H1 (cell line): ENCODE results near the gene KLF13. TPM values are rescaled to one million over a fixed set of nuclear protein-coding genes. Genes with fewer than 3 reads are reported as not detected.

ENCODE experiments used
- CTCF ChIA-PET: fragments of 300-600 bp; sonication (Branson Sonifier 250); formaldehyde crosslinking; loops from one replicate; lab custom pipeline; 2021; ENCODE audit not compliant: partially characterized antibody; lab: Charles Lee
- POLR2A ChIA-PET: fragments of 300-600 bp; sonication (Branson Sonifier 250); formaldehyde crosslinking; loops from one replicate; lab custom pipeline; 2021; ENCODE audit warnings: inconsistent platforms; ENCODE audit not compliant: partially characterized antibody; lab: Charles Lee
- DNase-seq, 2 experiments: peaks; one replicate each; pipeline versions ENCODE4 v3.0.0 to v3.0.0-alpha.2; 2010 to 2022; ENCODE audit warnings: low spot score in 2 of 2, low read depth in 1 of 2, mixed read lengths in 1 of 2
- FAIRE-seq: peaks from 2 replicates; lab custom pipeline; 2011; peaks lifted over from hg19 to GRCh38; lab: Jason Lieb, UNC
- H2AFZ ChIP-seq: 2 replicates; pipeline ENCODE4 v1.8.1; 2012; ENCODE audit warnings: low read length, inconsistent platforms
- H2AK5ac ChIP-seq: 2 replicates; pipeline ENCODE4 v1.6.1; 2013; ENCODE audit warnings: low read depth, low read length
- H2BK120ac ChIP-seq: replicated peaks from 2 replicates; pipeline ENCODE3; 2013; ENCODE audit warnings: low read depth, low read length, inconsistent platforms
- H2BK12ac ChIP-seq: 2 replicates; pipeline ENCODE4 v1.6.1; 2013; ENCODE audit warnings: low read depth, low read length
- H2BK15ac ChIP-seq: 2 replicates; pipeline ENCODE4 v1.6.1; 2013; ENCODE audit warnings: low read length
- H2BK20ac ChIP-seq: 2 replicates; pipeline ENCODE4 v1.6.1; 2013; ENCODE audit warnings: low read length
- H2BK5ac ChIP-seq: 2 replicates; pipeline ENCODE4 v1.6.1; 2013; ENCODE audit warnings: low read depth, low read length
- H3K14ac ChIP-seq: 2 replicates; pipeline ENCODE4 v1.6.1; 2013; ENCODE audit warnings: inconsistent platforms; ENCODE audit not compliant: insufficient read length
- H3K18ac ChIP-seq: 2 replicates; pipeline ENCODE4 v1.6.1; 2013; ENCODE audit warnings: low read length; ENCODE audit errors: extremely low read depth
- H3K23ac ChIP-seq: 2 replicates; pipeline ENCODE4 v1.6.1; 2013; ENCODE audit warnings: inconsistent platforms; ENCODE audit not compliant: insufficient read length
- H3K23me2 ChIP-seq: 2 replicates; pipeline ENCODE4 v1.6.1; 2013; ENCODE audit warnings: low read depth, low read length
- H3K27ac ChIP-seq: 2 replicates; pipeline ENCODE4 v1.6.1; 2011; ENCODE audit warnings: low read depth, low read length, inconsistent platforms
- H3K27me3 ChIP-seq, 4 experiments: replicated peaks in 1 of 4; 1 replicate in 1 of 4; 2 replicates in 3 of 4; pipeline versions ENCODE4 v1.6.1 to v1.8.1; 2011 to 2013; ENCODE audit warnings: low read length in 3 of 4, mild to moderate bottlenecking in 3 of 4, inconsistent platforms in 2 of 4, mixed read lengths in 2 of 4, moderate library complexity in 1 of 4; ENCODE audit not compliant: control insufficient read depth in 3 of 4, insufficient read depth in 3 of 4; ENCODE audit errors: extremely low read depth in 1 of 4
- H3K36me3 ChIP-seq, 4 experiments: 2 replicates each; pipeline versions ENCODE4 v1.6.1 to v1.8.1; 2011 to 2013; ENCODE audit warnings: mild to moderate bottlenecking in 4 of 4, low read length in 3 of 4, moderate library complexity in 2 of 4, control low read depth in 1 of 4, inconsistent platforms in 1 of 4; ENCODE audit not compliant: insufficient read depth in 4 of 4, control insufficient read depth in 2 of 4
- H3K4ac ChIP-seq: replicated peaks from 2 replicates; pipeline ENCODE3; 2013; ENCODE audit warnings: low read length, low read depth, mixed read lengths, inconsistent platforms; ENCODE audit not compliant: insufficient read length
- H3K4me1 ChIP-seq, 4 experiments: replicated peaks in 1 of 4; 1 replicate in 1 of 4; 2 replicates in 3 of 4; pipeline versions ENCODE4 v1.6.1 to v1.8.1; 2011 to 2013; ENCODE audit warnings: low read length in 3 of 4, inconsistent platforms in 2 of 4, mixed read lengths in 1 of 4; ENCODE audit not compliant: insufficient read depth in 4 of 4, control insufficient read depth in 3 of 4
- H3K4me2 ChIP-seq, 2 experiments: 2 replicates each; pipeline versions ENCODE4 v1.6.1 to v1.8.1; 2011 to 2013; ENCODE audit warnings: low read depth in 2 of 2, low read length in 2 of 2, control low read depth in 1 of 2, inconsistent platforms in 1 of 2, mild to moderate bottlenecking in 1 of 2; ENCODE audit not compliant: insufficient read depth in 1 of 2
- H3K4me3 ChIP-seq, 4 experiments: fragments of 200-600, 300-600 bp in 1 of 4; sonication (generic), shearing (Covaris generic), sonication (Bioruptor Twin) in 1 of 4; 2 replicates each; pipeline versions ENCODE4 v1.5.1 to v1.8.1; 2011 to 2016; ENCODE audit warnings: low read length in 4 of 4, low read depth in 3 of 4, control low read depth in 2 of 4, inconsistent platforms in 2 of 4, mild to moderate bottlenecking in 2 of 4, mixed read lengths in 1 of 4, moderate library complexity in 1 of 4; ENCODE audit not compliant: insufficient read depth in 2 of 4; ENCODE audit errors: extremely low read depth in 1 of 4
- H3K56ac ChIP-seq: replicated peaks from 2 replicates; pipeline ENCODE3; 2013; ENCODE audit warnings: low read depth, mild to moderate bottlenecking, mixed read lengths, low read length, inconsistent platforms; ENCODE audit not compliant: insufficient read length
- H3K79me1 ChIP-seq: 2 replicates; pipeline ENCODE4 v1.6.1; 2013; ENCODE audit warnings: low read depth, low read length, control low read depth
- H3K79me2 ChIP-seq, 2 experiments: 2 replicates each; pipeline versions ENCODE4 v1.6.1 to v1.8.1; 2012 to 2013; ENCODE audit warnings: low read length in 2 of 2, mild to moderate bottlenecking in 2 of 2, inconsistent platforms in 1 of 2; ENCODE audit not compliant: insufficient read depth in 2 of 2, control insufficient read depth in 1 of 2
- H3K9ac ChIP-seq, 4 experiments: replicated peaks in 1 of 4; 1 replicate in 1 of 4; 2 replicates in 3 of 4; pipeline versions ENCODE4 v1.6.1 to v1.8.1; 2011 to 2013; ENCODE audit warnings: low read depth in 3 of 4, low read length in 3 of 4, control low read depth in 2 of 4, mild to moderate bottlenecking in 2 of 4, moderate library complexity in 2 of 4, inconsistent platforms in 1 of 4; ENCODE audit errors: extremely low read depth in 1 of 4
- H3K9me3 ChIP-seq, 2 experiments: 2 replicates each; pipeline versions ENCODE4 v1.6.1 to v1.8.1; 2012 to 2013; ENCODE audit warnings: mild to moderate bottlenecking in 2 of 2, moderate library complexity in 2 of 2, control low read depth in 1 of 2, inconsistent platforms in 1 of 2, low read depth in 1 of 2, low read length in 1 of 2, mixed read lengths in 1 of 2; ENCODE audit not compliant: insufficient read depth in 2 of 2
- H4K20me1 ChIP-seq, 2 experiments: replicated peaks in 1 of 2; 2 replicates each; pipeline versions ENCODE3 to v1.8.1; 2011 to 2013; ENCODE audit warnings: inconsistent platforms in 2 of 2, low read length in 2 of 2, mild to moderate bottlenecking in 1 of 2; ENCODE audit not compliant: insufficient read depth in 2 of 2, control insufficient read depth in 1 of 2
- H4K5ac ChIP-seq: 2 replicates; pipeline ENCODE4 v1.6.1; 2013; ENCODE audit warnings: low read length, low read depth, mixed read lengths, inconsistent platforms; ENCODE audit not compliant: insufficient read length
- H4K8ac ChIP-seq: 2 replicates; pipeline ENCODE4 v1.8.0; 2013; ENCODE audit warnings: mild to moderate bottlenecking, moderate library complexity, low read length, inconsistent platforms; ENCODE audit not compliant: insufficient read depth; ENCODE audit errors: extremely low read depth
- H4K91ac ChIP-seq: replicated peaks from 2 replicates; pipeline ENCODE3; 2013; ENCODE audit warnings: low read length, mixed read lengths, inconsistent platforms; ENCODE audit not compliant: insufficient read length
- BACH1 ChIP-seq: IDR thresholded peaks from 2 replicates; pipeline ENCODE4 v1.6.1; 2012; ENCODE audit warnings: low read length, improper control_type of control experiment
- CBX5 ChIP-seq: fragments of 300-800, 300-1000 bp; sonication (generic); IDR thresholded peaks from 2 replicates; pipeline ENCODE4 v1.7.1; 2016; ENCODE audit warnings: antibody characterized with exemption, low read length, low read depth
- CHD1 ChIP-seq: IDR thresholded peaks from 2 replicates; pipeline ENCODE4 v1.6.1; 2012; ENCODE audit warnings: low read depth, low read length, improper control_type of control experiment
- EGR1 ChIP-seq: IDR thresholded peaks from 2 replicates; pipeline ENCODE4 v1.6.1; 2011; ENCODE audit warnings: low read depth, low read length, borderline replicate concordance
- EZH2 ChIP-seq: fragments of 200-600 bp; sonication (generic); IDR thresholded peaks from 2 replicates; pipeline ENCODE4 v1.7.1; 2012; ENCODE audit warnings: low read depth, mild to moderate bottlenecking, moderate library complexity, low read length, inconsistent platforms; ENCODE audit not compliant: severe bottlenecking
- KDM4A ChIP-seq: IDR thresholded peaks from one replicate; pipeline ENCODE4 v1.7.1; 2012; ENCODE audit warnings: low read depth, mild to moderate bottlenecking, moderate library complexity, low read length, inconsistent platforms; ENCODE audit not compliant: severe bottlenecking
- NANOG ChIP-seq: IDR thresholded peaks from 2 replicates; pipeline ENCODE4 v1.6.1; 2011; ENCODE audit warnings: low read length, low read depth, mild to moderate bottlenecking, inconsistent platforms; ENCODE audit not compliant: insufficient read depth, poor library complexity, severe bottlenecking
- PHF8 ChIP-seq: fragments of 200-600 bp; sonication (generic); conservative IDR thresholded peaks from 2 replicates; pipeline ENCODE4 v1.7.1; 2012; ENCODE audit warnings: low read depth, mild to moderate bottlenecking, inconsistent platforms, low read length, moderate library complexity
- RFX5 ChIP-seq: IDR thresholded peaks from 2 replicates; pipeline ENCODE4 v1.6.1; 2011; ENCODE audit warnings: low read depth, low read length, improper control_type of control experiment, borderline replicate concordance
- SIRT6 ChIP-seq: IDR thresholded peaks from one replicate; pipeline ENCODE4 v1.7.1; 2012; ENCODE audit warnings: low read length, inconsistent platforms
- SP4 ChIP-seq: IDR thresholded peaks from 2 replicates; pipeline ENCODE4 v1.6.1; 2012; ENCODE audit warnings: low read length, inconsistent platforms
- ZNF274 ChIP-seq: IDR thresholded peaks from 2 replicates; pipeline ENCODE4 v1.7.0; 2012; ENCODE audit warnings: low read length, borderline replicate concordance; ENCODE audit errors: extremely low read depth
- WGBS, 2 experiments: shearing (Covaris generic) in 1 of 2; methylation state at CpG; one replicate each; pipeline versions ENCODE4 v1.1.6 to v1.1.7; 2013 to 2015; ENCODE audit warnings: low lambda C conversion rate in 2 of 2, mixed read lengths in 2 of 2, inconsistent platforms in 1 of 2, low coverage in 1 of 2, missing lambda C conversion rate in 1 of 2; ENCODE audit not compliant: insufficient replicate concordance in 2 of 2, insufficient coverage in 1 of 2, insufficient read length in 1 of 2; ENCODE audit errors: extremely low coverage in 1 of 2, missing lambda C conversion rate in 1 of 2; 5-methylcytosine and 5-hydroxymethylcytosine counted together
- polyA plus RNA-seq, 7 experiments: library from polyadenylated mRNA; depleted of rRNA in 3 of 7; stranded (reverse) in 5 of 7; unstranded in 2 of 7; fragments of >200 nt in 5 of 7; fragments of 200-250 nt in 2 of 7; gene quantifications; 1 replicate in 5 of 7; 2 replicates in 1 of 7; 4 replicates in 1 of 7; pipeline versions ENCODE4 v1.2.1 to v1.2.3, GENCODE V29; 2011 to 2013; ENCODE audit warnings: missing spikeins in 2 of 7, mixed read lengths in 2 of 7
- total RNA-seq: library from RNA; stranded (reverse); fragmentation: NEBNext Ultra II Directional; extraction: Animal tissue kit (Norgen Biotek cat#: 25700); gene quantifications from 2 replicates; pipeline ENCODE4 v1.2.1, GENCODE V29; 2021

Gene KLF13
- total and polyA plus RNA-seq, 2 of the 8 experiments (the other 6 are each of a cell fraction or from before 2014, with no cell fraction given) = 18.3 to 33.4 TPM

DNA sequence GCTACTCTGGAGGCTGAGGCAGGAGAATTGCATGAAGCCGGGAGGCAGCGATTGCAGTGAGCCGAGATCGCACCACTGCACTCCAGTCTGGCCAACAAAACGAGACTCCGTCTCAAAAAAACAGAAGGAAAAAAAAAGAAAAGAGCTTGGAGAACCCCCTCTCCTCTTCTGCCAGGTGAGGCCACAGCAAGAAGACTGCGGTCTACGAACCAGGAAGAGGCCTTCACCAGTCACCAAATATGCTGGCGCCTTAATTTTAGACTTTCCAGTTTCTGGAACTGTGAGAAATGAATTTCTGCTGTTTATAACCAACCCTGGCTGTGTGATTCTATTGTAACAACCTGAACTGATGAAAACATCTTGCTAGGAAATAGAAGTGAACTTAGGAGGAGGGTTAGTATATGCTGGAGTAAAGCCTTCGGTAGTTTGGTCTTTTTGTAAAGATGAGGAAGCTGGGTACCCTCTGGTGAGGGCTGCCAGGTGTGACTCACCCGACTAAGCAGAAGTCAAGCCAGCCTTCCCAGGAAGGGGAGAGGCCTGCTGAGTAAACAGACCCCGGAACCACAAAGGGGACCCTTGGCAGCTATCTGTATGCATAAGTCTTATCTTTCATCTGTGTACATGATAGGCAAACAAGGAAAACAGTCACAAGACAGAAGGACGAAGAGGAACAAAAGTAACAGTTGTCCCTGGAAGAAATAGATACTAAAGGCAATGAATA, 78.7 kb downstream of the KLF13 start:
- Histone ChIP-seq H2AK5ac (no peak overlapping the region), H2BK120ac (no peak overlapping the region), H3K27me3 (no peaks in the 10 kb centered on the region), H2BK20ac (no peak overlapping the region), H3K9me3 (peaks cover 0 to 4% of the 10 kb centered on the region in 2 experiments; a peak in 1 of 4 replicates), H4K20me1 (no peaks in the 10 kb centered on the region), H3K4me1 (no peaks in the 10 kb centered on the region), H3K9ac (no peak overlapping the region), H3K79me2 (no peaks in the 10 kb centered on the region), H2AFZ (no peak overlapping the region), H3K27ac (no peak overlapping the region), H3K23me2 (peaks cover under 1% of the 10 kb centered on the region; the same call in 1 of the 2 replicates), H4K91ac (no peak overlapping the region), H3K14ac (no peak overlapping the region), H3K23ac (no peak overlapping the region), H3K56ac (no peak overlapping the region), H3K18ac (no peak overlapping the region), H3K4me3 (no peak overlapping the region), H2BK5ac (no peak overlapping the region), H3K4ac (no peak overlapping the region), H2BK15ac (no peak overlapping the region), H4K5ac (no peak overlapping the region), H3K4me2 (no peak overlapping the region), H3K79me1 (no peaks in the 10 kb centered on the region), H4K8ac (no peak overlapping the region), H3K36me3 (no peaks in the 10 kb centered on the region), H2BK12ac (no peak overlapping the region)
- CTCF ChIA-PET = interaction anchor here (0.6 to 1.3 kb wide), 5 partner anchors 14 to 207 kb away, joined by 3 to 5 read pairs (median 3); no protein-coding TSS in a partner anchor
- DNase-seq (no peak), FAIRE-seq (no peak)
- 83% methylated on average over 13 of the region's 13 CpGs; no CpG with 5 or more reads in 1 of the 2 experiments for WGBS, 2 experiments
- POLR2A ChIA-PET = no interaction called here
- TF ChIP-seq EZH2 (no peak), SP4 (no peak), PHF8 (no peak), ZNF274 (no peak), CHD1 (no peak), CBX5 (no peak), EGR1 (no peak), RFX5 (no peak), BACH1 (no peak), NANOG (no peak), SIRT6 (no peak), KDM4A (no peak)
